H1 (cell line): ENCODE results near the gene ABHD17B. TPM values are rescaled to one million over a fixed set of nuclear protein-coding genes. Genes with fewer than 3 reads are reported as not detected.

Experiments
- CTBP2 ChIP-seq: IDR thresholded peaks from 2 replicates; pipeline ENCODE4 v1.7.0; 2011; ENCODE audit warnings: borderline replicate concordance, mild to moderate bottlenecking, moderate library complexity, mixed read lengths, low read length; ENCODE audit not compliant: insufficient read depth, insufficient read length
- POLR2A ChIP-seq, 2 experiments: IDR thresholded peaks; 1 replicate in 1 of 2; 2 replicates in 1 of 2; pipeline ENCODE4 v1.6.1; 2011; ENCODE audit warnings: low read depth in 2 of 2, low read length in 2 of 2, mild to moderate bottlenecking in 2 of 2; ENCODE audit errors: control extremely low read depth in 1 of 2
- RAD21 ChIP-seq, 2 experiments: IDR thresholded peaks in 1 of 2; conservative IDR thresholded peaks in 1 of 2; 2 replicates each; pipeline ENCODE4 v1.6.1; 2011; ENCODE audit warnings: low read depth in 2 of 2, low read length in 2 of 2, improper control_type of control experiment in 1 of 2, inconsistent platforms in 1 of 2, mild to moderate bottlenecking in 1 of 2, moderate library complexity in 1 of 2
- SP2 ChIP-seq: IDR thresholded peaks from 2 replicates; pipeline ENCODE4 v1.6.1; 2012; ENCODE audit warnings: mild to moderate bottlenecking, low read length, inconsistent platforms
- SP4 ChIP-seq: IDR thresholded peaks from 2 replicates; pipeline ENCODE4 v1.6.1; 2012; ENCODE audit warnings: low read length, inconsistent platforms
- TEAD4 ChIP-seq: IDR thresholded peaks from 2 replicates; pipeline ENCODE4 v1.6.1; 2012; ENCODE audit warnings: low read depth, low read length, inconsistent platforms, mixed read lengths
- ZNF274 ChIP-seq: IDR thresholded peaks from 2 replicates; pipeline ENCODE4 v1.7.0; 2012; ENCODE audit warnings: low read length, borderline replicate concordance; ENCODE audit errors: extremely low read depth
- polyA plus RNA-seq, 7 experiments: library from polyadenylated mRNA; depleted of rRNA in 3 of 7; stranded (reverse) in 5 of 7; unstranded in 2 of 7; fragments of >200 nt in 5 of 7; fragments of 200-250 nt in 2 of 7; gene quantifications; 1 replicate in 5 of 7; 2 replicates in 1 of 7; 4 replicates in 1 of 7; pipeline versions ENCODE4 v1.2.1 to v1.2.3, GENCODE V29; 2011 to 2013; ENCODE audit warnings: missing spikeins in 2 of 7, mixed read lengths in 2 of 7
- total RNA-seq: library from RNA; stranded (reverse); fragmentation: NEBNext Ultra II Directional; extraction: Animal tissue kit (Norgen Biotek cat#: 25700); gene quantifications from 2 replicates; pipeline ENCODE4 v1.2.1, GENCODE V29; 2021
- TF ChIP-seq, protein P1 (sequence below): fragments of 300-600 bp; sonication (generic); IDR thresholded peaks from 2 replicates; pipeline ENCODE4 v1.7.1; 2012; ENCODE audit warnings: low read length, moderate library complexity, mild to moderate bottlenecking, inconsistent platforms; ENCODE audit not compliant: insufficient replicate concordance
- TF ChIP-seq, protein P2 (sequence below): IDR thresholded peaks from 2 replicates; pipeline ENCODE4 v1.6.1; 2011; ENCODE audit warnings: low read depth, mild to moderate bottlenecking, low read length; ENCODE audit not compliant: insufficient read depth

ABHD17B gene
- total and polyA plus RNA-seq, 2 of the 8 experiments (the other 6 are each of a cell fraction or from before 2014, with no cell fraction given), result 37.2 to 60.8 TPM

GRCh38 chr9:71908825-71909224, 2.2 kb downstream of the ABHD17B start (continued):
- TF ChIP-seq, protein P1, sequence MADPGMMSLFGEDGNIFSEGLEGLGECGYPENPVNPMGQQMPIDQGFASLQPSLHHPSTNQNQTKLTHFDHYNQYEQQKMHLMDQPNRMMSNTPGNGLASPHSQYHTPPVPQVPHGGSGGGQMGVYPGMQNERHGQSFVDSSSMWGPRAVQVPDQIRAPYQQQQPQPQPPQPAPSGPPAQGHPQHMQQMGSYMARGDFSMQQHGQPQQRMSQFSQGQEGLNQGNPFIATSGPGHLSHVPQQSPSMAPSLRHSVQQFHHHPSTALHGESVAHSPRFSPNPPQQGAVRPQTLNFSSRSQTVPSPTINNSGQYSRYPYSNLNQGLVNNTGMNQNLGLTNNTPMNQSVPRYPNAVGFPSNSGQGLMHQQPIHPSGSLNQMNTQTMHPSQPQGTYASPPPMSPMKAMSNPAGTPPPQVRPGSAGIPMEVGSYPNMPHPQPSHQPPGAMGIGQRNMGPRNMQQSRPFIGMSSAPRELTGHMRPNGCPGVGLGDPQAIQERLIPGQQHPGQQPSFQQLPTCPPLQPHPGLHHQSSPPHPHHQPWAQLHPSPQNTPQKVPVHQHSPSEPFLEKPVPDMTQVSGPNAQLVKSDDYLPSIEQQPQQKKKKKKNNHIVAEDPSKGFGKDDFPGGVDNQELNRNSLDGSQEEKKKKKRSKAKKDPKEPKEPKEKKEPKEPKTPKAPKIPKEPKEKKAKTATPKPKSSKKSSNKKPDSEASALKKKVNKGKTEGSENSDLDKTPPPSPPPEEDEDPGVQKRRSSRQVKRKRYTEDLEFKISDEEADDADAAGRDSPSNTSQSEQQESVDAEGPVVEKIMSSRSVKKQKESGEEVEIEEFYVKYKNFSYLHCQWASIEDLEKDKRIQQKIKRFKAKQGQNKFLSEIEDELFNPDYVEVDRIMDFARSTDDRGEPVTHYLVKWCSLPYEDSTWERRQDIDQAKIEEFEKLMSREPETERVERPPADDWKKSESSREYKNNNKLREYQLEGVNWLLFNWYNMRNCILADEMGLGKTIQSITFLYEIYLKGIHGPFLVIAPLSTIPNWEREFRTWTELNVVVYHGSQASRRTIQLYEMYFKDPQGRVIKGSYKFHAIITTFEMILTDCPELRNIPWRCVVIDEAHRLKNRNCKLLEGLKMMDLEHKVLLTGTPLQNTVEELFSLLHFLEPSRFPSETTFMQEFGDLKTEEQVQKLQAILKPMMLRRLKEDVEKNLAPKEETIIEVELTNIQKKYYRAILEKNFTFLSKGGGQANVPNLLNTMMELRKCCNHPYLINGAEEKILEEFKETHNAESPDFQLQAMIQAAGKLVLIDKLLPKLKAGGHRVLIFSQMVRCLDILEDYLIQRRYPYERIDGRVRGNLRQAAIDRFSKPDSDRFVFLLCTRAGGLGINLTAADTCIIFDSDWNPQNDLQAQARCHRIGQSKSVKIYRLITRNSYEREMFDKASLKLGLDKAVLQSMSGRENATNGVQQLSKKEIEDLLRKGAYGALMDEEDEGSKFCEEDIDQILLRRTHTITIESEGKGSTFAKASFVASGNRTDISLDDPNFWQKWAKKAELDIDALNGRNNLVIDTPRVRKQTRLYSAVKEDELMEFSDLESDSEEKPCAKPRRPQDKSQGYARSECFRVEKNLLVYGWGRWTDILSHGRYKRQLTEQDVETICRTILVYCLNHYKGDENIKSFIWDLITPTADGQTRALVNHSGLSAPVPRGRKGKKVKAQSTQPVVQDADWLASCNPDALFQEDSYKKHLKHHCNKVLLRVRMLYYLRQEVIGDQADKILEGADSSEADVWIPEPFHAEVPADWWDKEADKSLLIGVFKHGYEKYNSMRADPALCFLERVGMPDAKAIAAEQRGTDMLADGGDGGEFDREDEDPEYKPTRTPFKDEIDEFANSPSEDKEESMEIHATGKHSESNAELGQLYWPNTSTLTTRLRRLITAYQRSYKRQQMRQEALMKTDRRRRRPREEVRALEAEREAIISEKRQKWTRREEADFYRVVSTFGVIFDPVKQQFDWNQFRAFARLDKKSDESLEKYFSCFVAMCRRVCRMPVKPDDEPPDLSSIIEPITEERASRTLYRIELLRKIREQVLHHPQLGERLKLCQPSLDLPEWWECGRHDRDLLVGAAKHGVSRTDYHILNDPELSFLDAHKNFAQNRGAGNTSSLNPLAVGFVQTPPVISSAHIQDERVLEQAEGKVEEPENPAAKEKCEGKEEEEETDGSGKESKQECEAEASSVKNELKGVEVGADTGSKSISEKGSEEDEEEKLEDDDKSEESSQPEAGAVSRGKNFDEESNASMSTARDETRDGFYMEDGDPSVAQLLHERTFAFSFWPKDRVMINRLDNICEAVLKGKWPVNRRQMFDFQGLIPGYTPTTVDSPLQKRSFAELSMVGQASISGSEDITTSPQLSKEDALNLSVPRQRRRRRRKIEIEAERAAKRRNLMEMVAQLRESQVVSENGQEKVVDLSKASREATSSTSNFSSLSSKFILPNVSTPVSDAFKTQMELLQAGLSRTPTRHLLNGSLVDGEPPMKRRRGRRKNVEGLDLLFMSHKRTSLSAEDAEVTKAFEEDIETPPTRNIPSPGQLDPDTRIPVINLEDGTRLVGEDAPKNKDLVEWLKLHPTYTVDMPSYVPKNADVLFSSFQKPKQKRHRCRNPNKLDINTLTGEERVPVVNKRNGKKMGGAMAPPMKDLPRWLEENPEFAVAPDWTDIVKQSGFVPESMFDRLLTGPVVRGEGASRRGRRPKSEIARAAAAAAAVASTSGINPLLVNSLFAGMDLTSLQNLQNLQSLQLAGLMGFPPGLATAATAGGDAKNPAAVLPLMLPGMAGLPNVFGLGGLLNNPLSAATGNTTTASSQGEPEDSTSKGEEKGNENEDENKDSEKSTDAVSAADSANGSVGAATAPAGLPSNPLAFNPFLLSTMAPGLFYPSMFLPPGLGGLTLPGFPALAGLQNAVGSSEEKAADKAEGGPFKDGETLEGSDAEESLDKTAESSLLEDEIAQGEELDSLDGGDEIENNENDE, result no peak
- TF ChIP-seq SP4 (no peak), POLR2A (IDR thresholded peaks at IDR 0.05; ENCODE audit: control extremely low read depth in 1 of 2, low read depth in 2 of 2, low read length in 2 of 2) (no peak), ZNF274 (no peak), TEAD4 (no peak), CTBP2 (no peak), RAD21 (IDR thresholded peaks at IDR 0.05 in 1 of 2, conservative IDR thresholded peaks at IDR 0.05 in 1 of 2; ENCODE audit: low read depth in 2 of 2, low read length in 2 of 2) (no peak), SP2 (no peak)
- TF ChIP-seq, protein P2, sequence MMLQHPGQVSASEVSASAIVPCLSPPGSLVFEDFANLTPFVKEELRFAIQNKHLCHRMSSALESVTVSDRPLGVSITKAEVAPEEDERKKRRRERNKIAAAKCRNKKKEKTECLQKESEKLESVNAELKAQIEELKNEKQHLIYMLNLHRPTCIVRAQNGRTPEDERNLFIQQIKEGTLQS, result no peak
